ENCODE data around the gene BCAS3. TPM values are rescaled to one million over a fixed set of nuclear protein-coding genes. Genes with fewer than 3 reads are reported as not detected.
A peak's percentile ranks its signal among the peaks of the same experiment; 100 is the strongest.

The BCAS3 gene
- total RNA-seq, 1 experiment from 2014 or later: 11.4 TPM

DNA sequence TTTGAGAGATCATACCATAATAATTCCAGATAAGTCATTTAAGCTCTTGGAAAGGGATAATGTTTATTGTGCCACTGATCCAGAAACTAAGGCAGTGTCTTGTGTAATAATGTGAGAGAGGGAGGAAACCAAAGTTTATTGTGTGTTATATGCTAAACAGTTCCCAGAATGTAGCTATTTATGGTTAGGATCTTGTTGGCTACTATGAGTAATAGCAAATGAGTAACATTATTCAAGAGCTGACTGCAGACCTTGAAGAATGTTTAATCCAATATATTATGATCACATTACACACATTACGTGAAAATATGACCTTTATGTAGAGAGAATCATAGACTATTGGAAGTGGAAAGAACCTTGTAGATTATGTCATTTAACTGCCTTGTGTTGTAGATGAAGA is 139.5 kb downstream of the BCAS3 start:
- H3K27me3 ChIP-seq (ENCODE audit: control insufficient read depth, insufficient read depth, low read length): no peaks in the 10 kb centered on the region
- H3K4me3 ChIP-seq (ENCODE audit: insufficient read depth, low read depth, low read length): no peak overlapping the region
- no peaks in the 10 kb centered on the region for H3K36me3 ChIP-seq (replicated peaks; ENCODE audit: control insufficient read depth, insufficient read depth, low read length)
- no peak for DNase-seq

DNA sequence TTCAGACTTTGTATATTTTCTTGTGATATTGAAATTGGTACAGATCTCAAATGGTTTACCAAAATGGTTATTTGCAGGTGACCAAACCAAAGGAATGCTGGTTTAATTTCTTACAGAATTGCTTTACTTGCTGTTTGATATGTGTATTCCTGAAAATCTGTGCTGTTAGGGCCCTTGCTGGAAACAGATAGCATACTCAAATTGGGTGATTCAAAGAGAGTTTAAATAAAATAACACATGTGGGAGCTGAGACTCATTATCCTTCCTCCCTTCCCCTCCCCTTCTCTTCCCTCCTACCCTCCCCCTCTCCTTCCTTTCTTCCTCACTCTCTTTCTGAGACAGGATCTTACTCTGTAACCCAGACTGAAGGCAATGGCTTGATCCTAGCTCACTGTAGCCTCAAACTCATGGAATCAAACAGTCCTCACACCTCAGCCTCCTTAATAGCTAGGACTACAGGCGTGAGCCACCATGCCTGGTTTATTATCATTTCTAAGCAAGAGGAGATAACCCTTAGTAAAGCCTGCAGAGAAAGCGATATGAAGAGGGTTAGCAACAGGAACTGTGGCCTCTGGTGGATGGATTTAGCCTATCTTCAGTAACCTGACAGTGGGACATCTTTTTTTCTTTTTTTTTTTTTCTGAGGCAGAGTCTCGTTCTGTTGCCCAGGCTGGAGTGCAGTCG is 141.9 kb downstream of the BCAS3 start:
- no peak for DNase-seq
- no peaks in the 10 kb centered on the region for H3K27me3 ChIP-seq (ENCODE audit: control insufficient read depth, insufficient read depth, low read length)
- H3K36me3 ChIP-seq (replicated peaks; ENCODE audit: control insufficient read depth, insufficient read depth, low read length): no peaks in the 10 kb centered on the region
- no peak overlapping the region for H3K4me3 ChIP-seq (ENCODE audit: insufficient read depth, low read depth, low read length)

DNA sequence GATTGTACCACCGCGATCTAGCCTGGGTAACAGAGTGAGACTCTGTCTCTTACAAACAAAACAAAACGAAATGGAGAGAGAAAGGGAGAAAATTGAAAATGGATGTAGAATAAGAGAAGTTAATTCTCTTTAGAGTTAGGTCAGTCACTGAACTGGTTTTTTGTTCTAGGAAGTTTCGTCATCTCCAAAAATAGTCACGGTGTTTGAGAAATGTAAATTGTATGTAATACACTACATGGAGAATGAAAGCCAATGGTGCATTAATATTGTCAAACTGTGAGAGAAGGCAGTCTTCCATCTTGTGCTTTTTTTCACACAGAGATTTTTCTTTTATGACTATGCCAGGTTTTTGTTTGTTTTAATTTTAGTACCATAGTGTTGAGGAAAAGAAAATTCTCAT is 145.9 kb downstream of the BCAS3 start:
- H3K27me3 ChIP-seq (ENCODE audit: control insufficient read depth, insufficient read depth, low read length): no peaks in the 10 kb centered on the region
- DNase-seq: no peak
- H3K36me3 ChIP-seq (replicated peaks; ENCODE audit: control insufficient read depth, insufficient read depth, low read length): no peaks in the 10 kb centered on the region
- no peak overlapping the region for H3K4me3 ChIP-seq (ENCODE audit: insufficient read depth, low read depth, low read length)

DNA sequence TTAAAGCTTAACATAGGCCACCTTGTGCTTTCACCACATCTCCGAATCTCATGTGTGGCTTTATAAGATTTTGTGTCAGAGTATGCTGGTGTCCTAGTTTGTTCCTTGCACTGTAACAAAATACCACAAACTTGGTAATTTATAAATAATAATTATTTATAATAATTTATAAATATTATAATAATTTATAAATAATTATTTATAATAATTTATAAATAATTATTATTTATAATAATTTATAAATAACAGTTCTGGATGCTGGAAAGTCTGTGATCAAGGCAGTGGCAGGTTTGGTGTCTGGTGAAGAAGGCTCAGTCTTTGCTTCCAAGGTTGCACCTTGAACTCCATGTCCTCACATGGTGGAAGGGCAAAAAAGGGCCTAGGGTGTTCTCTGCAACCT is 147.7 kb downstream of the BCAS3 start:
- H3K27me3 ChIP-seq (ENCODE audit: control insufficient read depth, insufficient read depth, low read length): no peaks in the 10 kb centered on the region
- no peak overlapping the region for H3K4me3 ChIP-seq (ENCODE audit: insufficient read depth, low read depth, low read length)
- no peaks in the 10 kb centered on the region for H3K36me3 ChIP-seq (replicated peaks; ENCODE audit: control insufficient read depth, insufficient read depth, low read length)
- no peak for DNase-seq

DNA sequence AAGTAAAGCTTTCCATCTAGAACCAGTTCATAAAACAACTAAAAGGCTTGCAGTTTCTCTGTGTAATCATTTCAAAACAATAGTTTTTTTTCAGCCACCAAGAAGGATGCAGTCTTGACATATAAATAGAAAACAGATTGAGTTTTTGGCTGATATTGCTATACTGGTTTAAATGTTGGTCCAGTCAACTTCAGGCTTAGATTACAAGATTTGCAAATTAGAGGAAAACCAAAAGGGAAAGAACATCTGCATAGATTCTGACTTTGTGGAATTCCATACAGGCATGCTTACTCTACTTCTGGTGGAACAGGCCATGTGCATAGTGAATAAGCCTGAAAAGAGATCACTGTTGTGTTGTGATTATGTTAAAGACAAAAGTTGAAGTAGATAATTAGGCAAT is 150.3 kb downstream of the BCAS3 start:
- no peaks in the 10 kb centered on the region for H3K36me3 ChIP-seq (replicated peaks; ENCODE audit: control insufficient read depth, insufficient read depth, low read length)
- no peak for DNase-seq
- H3K4me3 ChIP-seq (ENCODE audit: insufficient read depth, low read depth, low read length): no peak overlapping the region
- H3K27me3 ChIP-seq (ENCODE audit: control insufficient read depth, insufficient read depth, low read length): no peaks in the 10 kb centered on the region

DNA sequence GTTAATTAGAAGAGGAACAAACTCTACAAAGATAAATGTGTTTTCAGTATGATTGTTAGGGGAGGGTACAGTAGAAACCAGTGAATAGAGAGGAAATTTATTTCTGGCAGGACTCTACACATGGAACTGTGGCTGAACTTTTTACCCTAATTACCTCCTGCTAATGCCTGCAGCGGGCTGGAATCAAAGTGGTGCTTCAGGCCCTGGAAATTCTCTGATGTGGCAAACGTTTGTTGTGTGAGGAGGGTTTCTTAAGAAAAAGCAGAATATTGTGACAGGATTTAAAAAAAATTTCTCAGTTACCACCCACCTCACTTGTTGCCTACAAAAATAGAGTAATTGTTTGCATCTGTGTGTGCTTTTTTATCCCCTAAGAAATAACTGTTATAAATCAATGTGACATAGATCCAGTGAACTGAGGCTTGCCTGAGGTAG is 154.5 kb downstream of the BCAS3 start:
- no peak for DNase-seq
- H3K36me3 ChIP-seq (replicated peaks; ENCODE audit: control insufficient read depth, insufficient read depth, low read length): no peaks in the 10 kb centered on the region
- H3K4me3 ChIP-seq (ENCODE audit: insufficient read depth, low read depth, low read length): no peak overlapping the region
- no peaks in the 10 kb centered on the region for H3K27me3 ChIP-seq (ENCODE audit: control insufficient read depth, insufficient read depth, low read length)

DNA sequence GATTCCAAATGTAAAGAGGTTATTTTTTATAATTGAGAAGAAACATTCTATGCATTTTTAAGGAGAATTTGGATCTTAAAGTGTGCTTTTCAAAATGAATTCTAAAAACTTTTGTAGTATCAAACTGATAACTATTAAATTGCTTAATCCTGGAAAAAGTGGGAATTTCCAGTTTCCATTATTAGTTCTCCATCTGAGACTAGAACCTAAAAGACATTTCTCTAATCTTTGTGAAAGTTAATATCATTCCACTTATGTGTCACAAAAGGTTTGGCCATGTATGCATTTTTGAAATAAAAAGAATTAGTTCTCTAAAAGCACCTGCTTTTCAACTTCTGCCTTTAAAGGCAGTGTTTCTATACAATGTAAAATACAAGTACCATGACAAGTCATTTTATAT is 155.0 kb downstream of the BCAS3 start:
- no peaks in the 10 kb centered on the region for H3K27me3 ChIP-seq (ENCODE audit: control insufficient read depth, insufficient read depth, low read length)
- no peaks in the 10 kb centered on the region for H3K36me3 ChIP-seq (replicated peaks; ENCODE audit: control insufficient read depth, insufficient read depth, low read length)
- H3K4me3 ChIP-seq (ENCODE audit: insufficient read depth, low read depth, low read length): no peak overlapping the region
- no peak for DNase-seq

DNA sequence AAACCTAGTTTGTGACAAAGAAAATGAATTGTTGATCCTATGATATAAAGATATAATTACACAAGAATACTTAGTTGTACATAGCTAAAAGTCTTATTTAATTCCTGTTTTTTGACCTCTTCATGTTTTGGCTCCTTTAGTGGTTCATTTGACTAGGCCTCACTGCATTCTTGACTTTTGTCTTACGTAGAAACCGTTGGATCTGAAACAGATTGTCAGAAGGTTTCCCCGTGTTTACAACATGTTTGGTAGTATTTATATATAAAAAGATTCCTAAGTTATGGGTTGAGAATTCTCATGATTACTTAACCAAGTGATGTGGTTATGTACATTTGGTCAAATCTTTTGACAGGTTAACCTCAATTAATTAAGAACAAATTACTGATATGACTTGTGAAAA is 162.8 kb downstream of the BCAS3 start:
- Histone ChIP-seq H3K36me3 (replicated peaks; ENCODE audit: control insufficient read depth, insufficient read depth, low read length) (no peaks in the 10 kb centered on the region), H3K4me3 (ENCODE audit: insufficient read depth, low read depth, low read length) (no peak overlapping the region), H3K27me3 (ENCODE audit: control insufficient read depth, insufficient read depth, low read length) (no peaks in the 10 kb centered on the region)
- DNase-seq: no peak

DNA sequence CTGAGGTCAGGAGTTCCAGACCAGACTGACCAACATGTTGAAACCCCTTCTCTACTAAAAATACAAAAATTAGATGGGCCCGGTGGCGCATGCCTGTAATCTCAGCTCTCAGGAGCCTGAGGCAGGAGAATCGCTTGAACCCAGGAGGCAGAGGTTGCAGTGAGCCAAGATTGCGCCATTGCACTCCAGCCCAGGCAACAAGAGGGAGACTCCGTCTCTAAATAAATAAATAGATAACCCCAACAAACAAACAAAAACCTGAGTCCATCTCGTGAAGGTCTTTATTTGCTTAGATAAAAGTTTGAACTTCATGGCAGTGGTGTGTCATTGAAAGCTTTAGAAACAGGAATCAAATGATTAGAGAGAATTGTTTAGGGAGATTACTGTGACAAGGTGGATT is 167.4 kb downstream of the BCAS3 start:
- no peak overlapping the region for H3K4me3 ChIP-seq (ENCODE audit: insufficient read depth, low read depth, low read length)
- DNase-seq: no peak
- no peaks in the 10 kb centered on the region for H3K27me3 ChIP-seq (ENCODE audit: control insufficient read depth, insufficient read depth, low read length)
- H3K36me3 ChIP-seq (replicated peaks; ENCODE audit: control insufficient read depth, insufficient read depth, low read length): no peaks in the 10 kb centered on the region

DNA sequence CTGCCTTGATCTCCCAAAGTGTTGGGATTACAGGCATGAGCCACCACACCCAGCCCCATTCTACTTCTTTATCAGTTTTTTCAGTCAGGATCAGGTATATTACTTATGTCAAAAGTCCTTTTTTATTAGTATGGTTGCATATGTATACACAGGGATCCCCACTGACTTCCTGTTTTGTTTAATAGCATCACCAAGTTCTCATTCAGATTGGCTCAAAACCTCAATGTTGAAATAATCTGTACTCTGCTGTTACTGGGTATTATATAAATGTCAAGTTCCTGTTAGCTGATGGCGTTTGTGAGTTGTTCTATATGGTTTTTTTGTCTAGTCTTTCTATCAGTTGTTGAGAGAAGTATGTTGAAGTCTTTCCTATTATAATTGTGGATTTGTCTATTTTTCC is 168.5 kb downstream of the BCAS3 start:
- DNase-seq: no peak
- H3K27me3 ChIP-seq (ENCODE audit: control insufficient read depth, insufficient read depth, low read length): no peaks in the 10 kb centered on the region
- no peaks in the 10 kb centered on the region for H3K36me3 ChIP-seq (replicated peaks; ENCODE audit: control insufficient read depth, insufficient read depth, low read length)
- H3K4me3 ChIP-seq (ENCODE audit: insufficient read depth, low read depth, low read length): no peak overlapping the region

DNA sequence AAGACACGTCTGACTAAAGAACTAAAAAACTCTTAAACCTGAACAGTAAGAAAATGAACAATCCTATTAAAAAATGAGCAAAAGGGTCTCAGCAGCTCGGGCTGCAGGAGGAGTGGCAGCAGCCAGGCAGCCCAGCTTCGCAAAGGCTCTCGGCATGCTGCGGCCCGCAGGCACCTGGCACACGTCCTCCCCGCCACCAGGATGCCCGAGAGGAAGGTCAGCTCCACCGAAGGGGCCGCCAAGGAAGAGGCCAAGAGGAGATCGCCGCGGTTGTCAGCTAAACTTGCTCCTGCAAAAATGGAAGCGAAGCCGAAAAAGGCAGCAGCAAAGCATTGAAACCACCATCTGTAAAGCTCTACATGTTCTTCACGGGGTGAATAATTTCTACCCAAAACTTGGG is 173.5 kb downstream of the BCAS3 start:
- DNase-seq: peak; percentile 30
- no peaks in the 10 kb centered on the region for H3K36me3 ChIP-seq (replicated peaks; ENCODE audit: control insufficient read depth, insufficient read depth, low read length)
- no peaks in the 10 kb centered on the region for H3K27me3 ChIP-seq (ENCODE audit: control insufficient read depth, insufficient read depth, low read length)
- H3K4me3 ChIP-seq (ENCODE audit: insufficient read depth, low read depth, low read length): no peak overlapping the region

DNA sequence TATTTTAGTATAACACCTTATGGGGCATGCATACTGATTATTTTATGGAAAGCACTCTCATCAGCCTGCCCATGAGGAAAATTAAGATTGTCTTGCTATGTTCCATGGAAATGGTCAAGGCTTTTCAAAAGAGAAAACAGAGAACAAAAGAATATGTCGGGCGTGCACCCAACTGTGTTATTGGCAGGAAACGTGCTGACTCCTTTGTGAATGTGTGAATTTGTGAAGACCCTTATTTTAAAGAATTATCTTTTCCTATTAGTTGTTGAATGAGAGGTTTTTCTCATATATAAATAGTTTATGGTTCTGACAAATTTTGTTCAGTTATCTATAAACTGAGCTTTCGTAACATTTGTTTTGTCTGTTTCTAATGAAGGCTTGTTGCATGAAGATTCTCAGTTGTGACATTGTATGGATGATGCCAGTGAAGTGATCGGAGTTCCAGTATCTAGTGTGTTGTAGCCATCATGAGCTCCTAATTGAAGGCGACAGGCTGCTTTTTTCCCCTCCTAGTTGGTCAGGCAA is 180.0 kb downstream of the BCAS3 start:
- no peak for DNase-seq
- H3K27me3 ChIP-seq (ENCODE audit: control insufficient read depth, insufficient read depth, low read length): no peaks in the 10 kb centered on the region
- no peak overlapping the region for H3K4me3 ChIP-seq (ENCODE audit: insufficient read depth, low read depth, low read length)
- no peaks in the 10 kb centered on the region for H3K36me3 ChIP-seq (replicated peaks; ENCODE audit: control insufficient read depth, insufficient read depth, low read length)

DNA sequence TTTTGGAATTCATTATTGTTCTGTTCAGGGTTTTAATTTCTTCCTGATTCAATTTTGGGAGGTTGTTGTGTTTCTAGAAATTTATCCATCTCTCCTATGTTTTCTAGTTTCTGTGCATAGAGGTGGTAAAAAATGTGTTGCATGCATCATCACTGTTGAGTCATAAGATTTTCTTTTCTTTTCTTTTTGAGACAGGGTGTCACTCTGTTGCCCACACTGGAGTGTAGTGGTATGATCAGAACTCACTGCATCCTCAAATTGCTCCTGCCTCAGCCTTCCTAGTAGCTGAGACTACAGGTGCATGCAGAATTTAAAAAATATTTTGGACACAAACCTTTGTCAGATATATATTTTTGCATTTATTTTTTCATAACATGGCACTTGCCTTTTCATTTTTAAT is 184.8 kb downstream of the BCAS3 start:
- DNase-seq: no peak
- Histone ChIP-seq H3K27me3 (ENCODE audit: control insufficient read depth, insufficient read depth, low read length) (no peaks in the 10 kb centered on the region), H3K36me3 (replicated peaks; ENCODE audit: control insufficient read depth, insufficient read depth, low read length) (no peaks in the 10 kb centered on the region), H3K4me3 (ENCODE audit: insufficient read depth, low read depth, low read length) (no peak overlapping the region)

DNA sequence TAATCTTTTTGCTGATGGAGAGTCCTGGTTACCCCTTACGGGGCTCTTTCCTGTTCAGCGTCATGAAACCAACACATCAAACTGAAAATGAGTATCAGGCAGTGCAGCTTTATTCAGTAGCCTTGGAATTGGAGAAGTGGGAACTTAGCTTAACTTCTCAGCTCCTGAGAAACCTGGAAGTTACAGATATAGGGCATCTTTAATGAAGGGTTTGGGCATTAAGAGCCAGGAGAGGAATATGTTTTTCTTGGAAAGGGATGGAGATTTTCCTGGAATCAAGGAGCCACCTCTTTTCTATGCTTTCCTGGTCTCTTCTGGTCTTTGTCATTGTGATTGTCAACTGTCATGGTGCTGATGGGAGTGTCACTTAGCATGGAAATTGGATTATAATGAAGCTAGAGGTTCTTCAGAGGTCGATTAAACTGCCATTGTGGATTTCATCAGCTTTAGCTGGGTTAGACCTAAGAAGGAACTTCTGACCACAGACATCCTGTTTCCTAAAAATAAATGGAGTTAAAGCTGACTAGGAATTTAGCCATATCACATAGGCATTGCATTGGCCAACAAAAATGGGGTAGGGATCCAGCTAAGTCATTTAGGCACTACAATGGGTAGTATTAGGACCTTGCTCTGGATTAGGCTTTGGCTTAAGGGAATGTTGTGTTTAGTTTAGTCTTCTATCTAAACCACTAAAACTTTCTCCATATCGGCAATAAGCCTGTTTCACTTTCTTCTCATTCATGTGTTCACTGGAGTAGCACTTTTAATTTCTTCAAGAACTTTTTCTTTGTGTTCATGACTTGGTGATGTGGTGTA is 186.4 kb downstream of the BCAS3 start:
- no peak for DNase-seq
- no peaks in the 10 kb centered on the region for H3K27me3 ChIP-seq (ENCODE audit: control insufficient read depth, insufficient read depth, low read length)
- no peak overlapping the region for H3K4me3 ChIP-seq (ENCODE audit: insufficient read depth, low read depth, low read length)
- H3K36me3 ChIP-seq (replicated peaks; ENCODE audit: control insufficient read depth, insufficient read depth, low read length): no peaks in the 10 kb centered on the region

DNA sequence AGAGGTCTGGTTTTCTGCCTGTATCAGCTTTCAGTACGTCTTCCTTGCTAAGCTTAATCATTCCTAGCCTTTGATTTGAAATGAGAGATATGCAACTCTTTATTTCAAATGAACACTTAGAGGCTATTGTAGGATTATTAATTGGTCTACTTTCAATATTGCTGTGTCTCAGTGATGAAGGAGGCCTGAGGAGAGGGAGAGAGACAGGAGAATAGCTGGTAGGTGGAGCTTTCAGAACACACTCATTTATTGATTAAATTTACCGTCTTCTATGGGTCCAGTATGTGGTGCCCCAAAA is 187.0 kb downstream of the BCAS3 start:
- no peaks in the 10 kb centered on the region for H3K27me3 ChIP-seq (ENCODE audit: control insufficient read depth, insufficient read depth, low read length)
- H3K4me3 ChIP-seq (ENCODE audit: insufficient read depth, low read depth, low read length): no peak overlapping the region
- H3K36me3 ChIP-seq (replicated peaks; ENCODE audit: control insufficient read depth, insufficient read depth, low read length): no peaks in the 10 kb centered on the region
- DNase-seq: no peak
